Measurements from ENCODE around the gene PLXNA2.

The PLXNA2 gene

DNA sequence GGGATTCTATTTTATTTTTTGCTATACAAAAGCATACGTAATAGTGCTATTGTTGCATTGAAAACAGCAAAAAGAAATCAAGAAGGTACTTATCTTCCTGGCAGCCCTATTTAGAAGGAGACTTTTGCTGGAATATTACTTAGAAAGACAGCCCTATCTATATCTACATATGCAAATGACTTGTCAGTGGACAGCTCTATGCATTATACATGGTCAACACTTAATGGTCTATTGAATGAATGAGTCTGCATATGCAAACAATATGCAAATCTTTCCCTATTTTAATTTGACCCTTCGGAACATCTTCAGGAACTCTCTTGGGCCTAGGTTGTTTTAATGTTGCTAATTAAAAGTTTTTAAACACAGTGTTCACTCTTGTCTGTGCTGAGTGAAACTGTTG lies 110.8 kb downstream of the PLXNA2 start:
- no peak for DNase-seq

DNA sequence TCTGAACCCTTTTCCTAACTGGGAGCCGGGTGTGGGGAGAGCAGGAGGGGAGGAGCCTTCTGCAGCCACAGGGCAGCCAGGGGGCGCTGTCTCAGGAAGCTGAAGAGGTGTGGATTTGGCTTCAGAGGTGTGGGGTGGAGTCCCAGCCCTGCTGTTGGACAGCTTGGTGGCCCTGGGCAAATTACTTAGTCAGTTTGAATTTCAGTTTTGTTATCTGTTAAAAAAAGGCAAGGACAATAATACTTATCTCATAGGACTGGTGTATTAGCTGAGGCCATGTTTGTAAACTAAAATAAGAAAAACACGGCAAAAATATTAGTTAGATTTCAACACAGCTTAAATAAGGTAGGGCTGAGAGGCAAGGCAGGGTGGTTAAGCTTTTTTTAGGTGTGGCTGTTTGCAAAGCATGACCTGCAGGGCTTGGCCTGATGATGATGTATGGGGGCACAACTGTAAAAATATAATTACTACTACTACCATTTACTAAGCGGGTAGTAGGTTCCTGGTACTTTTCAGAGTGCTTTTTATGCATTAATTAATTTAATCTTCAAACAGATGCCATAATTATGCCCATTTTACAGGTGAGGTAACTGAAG lies 111.8 kb downstream of the PLXNA2 start:
- DNase-seq, result peak; percentile 64

DNA sequence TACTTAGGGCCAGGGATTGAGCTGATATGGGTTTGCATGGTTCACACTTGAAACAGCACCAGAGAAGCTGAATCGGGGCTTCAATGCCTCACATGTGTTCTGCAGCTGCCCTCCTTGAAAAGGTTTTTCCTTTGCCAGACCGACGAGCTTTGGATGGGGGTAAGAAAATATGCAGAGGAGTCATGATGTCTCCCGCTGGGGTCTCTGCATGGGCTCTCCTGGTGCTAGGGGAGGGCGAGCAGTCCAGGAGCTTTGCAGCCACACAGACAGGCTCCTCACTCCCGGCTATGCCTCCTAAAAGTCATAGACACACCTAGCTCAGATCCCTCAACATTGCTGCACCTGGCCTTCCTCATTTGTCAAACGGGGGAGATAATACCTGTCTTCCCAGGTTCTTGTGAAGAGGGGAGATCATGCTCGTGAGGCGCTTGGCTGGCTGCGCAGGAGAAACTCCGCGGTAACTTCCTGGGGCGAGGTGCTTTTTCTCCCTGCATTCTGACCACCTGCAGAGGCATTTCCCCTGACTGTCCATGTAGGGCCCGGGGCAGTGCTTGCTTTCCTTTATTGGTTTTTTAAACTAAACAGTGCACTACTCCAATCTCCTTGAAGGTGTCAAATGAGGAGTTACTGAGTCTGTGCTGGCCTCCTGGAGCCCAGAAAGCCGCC lies 112.4 kb downstream of the PLXNA2 start:
- DNase-seq, result no peak

DNA sequence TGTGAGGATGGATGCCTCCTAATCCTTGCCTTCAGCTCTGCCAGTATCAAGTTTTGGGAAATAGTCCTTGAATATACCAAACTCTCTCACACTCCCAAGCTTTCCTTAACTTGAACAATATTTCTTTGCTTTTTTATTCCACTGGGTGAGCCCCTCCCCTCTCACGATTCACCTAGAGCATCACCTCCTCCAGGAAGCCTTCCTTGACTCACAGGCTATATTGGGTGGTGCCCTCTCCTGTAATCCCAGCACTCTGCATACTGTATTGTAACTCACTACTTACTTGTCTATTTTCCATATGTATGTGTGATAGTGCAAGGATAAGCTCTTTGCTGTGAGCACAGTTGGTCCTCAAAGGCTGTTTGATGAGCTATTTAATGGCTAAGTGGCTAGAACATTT lies 114.7 kb downstream of the PLXNA2 start:
- DNase-seq, result no peak

DNA sequence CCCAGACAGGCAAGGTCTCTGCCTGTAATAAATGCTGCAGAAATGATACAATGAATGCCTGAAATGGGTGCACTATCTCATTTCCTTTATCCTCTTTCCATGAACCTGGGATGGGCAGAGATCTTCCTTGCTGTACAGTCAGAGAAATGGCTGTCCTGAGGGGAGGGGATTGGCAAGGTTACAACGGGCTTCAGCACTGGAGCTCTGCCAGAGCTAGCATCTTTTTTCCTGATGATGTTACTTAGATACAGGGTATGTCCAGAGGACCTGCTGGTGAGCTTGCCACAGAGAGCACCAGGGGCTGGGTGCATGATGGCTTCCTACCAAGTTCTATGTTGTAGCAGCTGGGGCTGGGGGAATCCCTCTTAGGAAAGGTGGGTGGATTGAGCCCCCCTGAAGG lies 115.1 kb downstream of the PLXNA2 start:
- DNase-seq, result no peak

DNA sequence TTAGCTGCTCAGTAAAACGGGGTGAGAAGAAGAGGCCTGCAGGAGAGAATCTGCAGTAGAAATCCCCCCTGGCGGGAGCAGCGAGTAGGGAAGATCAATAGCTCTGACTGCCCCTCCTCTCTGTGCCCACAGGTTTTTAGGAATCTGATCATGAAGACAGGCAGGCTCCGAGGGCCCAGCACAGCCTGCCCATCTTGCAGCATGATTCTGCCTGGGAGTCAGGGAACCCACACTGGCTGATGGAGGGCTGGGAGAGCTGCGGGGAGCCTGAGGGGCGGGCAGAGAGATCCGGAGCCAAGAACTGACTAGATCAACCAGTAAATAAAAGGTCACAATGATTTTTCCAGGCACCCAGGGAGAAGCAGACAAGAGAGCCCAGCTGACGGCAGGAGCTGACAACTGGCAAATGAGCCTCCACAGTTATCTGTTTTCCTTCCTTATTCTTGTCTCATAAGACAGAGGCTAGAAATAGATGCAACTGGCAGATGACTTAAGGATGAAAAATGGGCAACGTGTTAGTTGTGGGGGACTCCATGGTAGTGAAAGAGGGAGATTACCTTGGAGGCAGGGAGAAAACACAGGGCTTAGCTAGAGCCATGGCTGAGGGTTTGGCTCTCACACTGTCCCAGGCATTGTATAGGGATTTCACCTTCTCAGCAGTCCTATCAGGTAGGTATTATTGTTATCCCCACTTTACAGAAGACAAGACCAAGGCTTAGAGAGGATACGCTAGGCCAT lies 116.2 kb downstream of the PLXNA2 start:
- no peak for DNase-seq

DNA sequence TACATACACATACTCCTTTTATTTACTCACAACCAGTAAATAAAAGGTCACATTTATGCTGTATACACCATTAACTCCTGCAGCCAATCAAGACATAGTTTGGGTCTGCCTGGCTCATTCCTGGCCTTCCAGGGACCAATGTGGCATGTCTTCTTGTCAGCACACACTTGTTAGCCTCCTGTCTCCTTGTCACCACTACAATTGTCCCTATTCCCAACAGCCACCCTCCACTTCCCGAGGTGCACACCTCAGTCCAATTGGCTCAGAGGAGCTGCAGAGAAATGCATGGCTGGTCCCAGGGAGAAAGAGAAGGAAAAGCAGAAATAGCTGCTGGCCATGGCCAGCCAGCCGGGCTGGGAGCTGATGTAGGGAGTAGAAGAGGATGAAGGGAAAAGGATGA lies 116.9 kb downstream of the PLXNA2 start:
- no peak for DNase-seq

DNA sequence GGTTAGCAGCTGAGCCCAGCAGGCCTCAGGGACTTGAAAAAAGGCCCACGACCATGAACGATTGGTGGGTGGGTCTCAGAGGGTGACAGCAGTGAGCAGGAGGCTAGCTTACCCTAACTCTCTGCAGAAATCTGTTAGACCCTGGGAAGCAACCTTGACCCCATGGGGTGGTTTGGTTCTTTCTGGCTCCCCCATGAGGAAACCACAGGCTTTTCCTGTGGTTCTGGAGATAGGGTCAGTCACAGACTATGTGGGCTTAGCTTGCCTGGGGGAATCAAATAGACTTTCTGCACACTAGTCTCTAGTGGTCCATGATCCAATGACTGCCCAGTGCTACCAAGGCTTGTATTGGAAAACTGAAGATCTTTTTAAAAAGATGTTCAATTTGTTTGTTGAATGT lies 118.1 kb downstream of the PLXNA2 start:
- no peak for DNase-seq

DNA sequence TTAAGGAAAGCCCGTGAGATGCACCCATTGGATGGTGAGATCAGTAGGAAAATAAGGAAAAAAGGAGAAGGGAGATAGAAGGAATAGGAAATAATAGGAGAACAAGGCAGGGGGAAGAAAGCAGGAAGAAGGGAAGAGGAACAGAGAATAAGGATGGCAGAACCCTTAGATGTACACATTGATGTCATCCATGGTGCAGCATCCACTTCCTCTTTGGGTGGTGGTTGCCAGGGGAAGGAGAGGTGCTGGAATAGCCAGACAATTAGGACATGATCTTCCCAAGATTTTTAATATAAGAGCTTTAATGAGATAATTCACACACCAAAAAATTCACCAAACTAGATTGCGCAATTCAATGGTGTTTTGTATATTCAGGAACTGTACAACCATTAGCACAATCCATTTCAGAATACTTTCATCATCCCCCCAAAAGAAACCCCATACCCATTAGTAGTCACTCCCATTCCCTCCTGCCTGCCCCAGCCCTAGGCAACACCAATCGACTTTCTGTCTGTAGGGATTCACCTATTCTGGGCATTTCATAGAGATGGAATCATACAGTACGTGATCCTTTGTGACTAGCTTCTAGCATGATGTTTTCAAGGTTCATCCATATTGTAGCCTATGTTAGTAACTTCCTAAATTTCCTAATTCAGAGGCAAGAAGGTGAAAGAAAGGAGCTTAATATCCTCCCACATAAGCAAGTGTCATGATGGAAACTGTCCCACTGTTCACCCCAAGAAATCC lies 121.4 kb downstream of the PLXNA2 start:
- DNase-seq, result no peak

DNA sequence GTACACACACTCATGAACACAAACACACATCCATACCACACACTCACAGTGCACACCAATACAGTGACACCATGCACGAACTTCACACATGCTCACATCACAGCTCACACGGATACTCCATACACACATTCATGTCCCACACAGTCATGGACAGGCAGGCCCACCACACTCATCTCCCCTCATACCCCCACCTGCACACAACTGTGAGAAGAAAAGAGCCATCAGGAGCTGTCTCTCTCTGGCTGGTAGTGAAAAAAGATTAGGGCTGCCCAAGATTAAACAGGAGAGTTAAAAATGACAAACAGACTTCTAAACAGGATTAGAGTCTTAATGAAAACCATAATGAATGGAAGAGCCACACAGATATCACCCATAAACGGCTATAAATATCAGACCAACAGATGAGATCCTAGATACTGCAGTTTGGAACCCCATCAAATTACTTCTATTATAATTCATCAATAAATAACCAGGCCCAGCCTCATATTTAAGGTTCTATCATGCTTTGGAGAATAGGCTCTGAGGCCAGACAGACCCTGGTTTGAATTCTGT lies 122.3 kb downstream of the PLXNA2 start:
- DNase-seq, result no peak

DNA sequence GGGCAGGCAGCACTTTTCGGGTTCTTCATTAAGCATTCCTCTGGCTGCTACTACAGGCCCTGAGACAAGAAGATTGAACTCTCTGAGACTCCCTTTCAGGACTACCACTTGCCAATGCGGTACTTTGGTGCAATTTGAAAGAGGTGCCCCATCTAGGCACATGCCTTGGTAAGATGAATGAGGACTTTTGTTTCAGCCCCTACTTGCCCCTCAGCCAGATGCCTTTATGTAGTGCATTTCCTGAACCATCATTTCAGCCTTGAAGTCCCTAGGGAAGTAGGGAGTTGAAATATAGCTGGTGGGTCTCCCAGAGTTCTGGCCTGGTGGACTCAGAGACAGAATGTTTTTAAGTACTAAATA lies 123.8 kb downstream of the PLXNA2 start:
- no peak for DNase-seq

DNA sequence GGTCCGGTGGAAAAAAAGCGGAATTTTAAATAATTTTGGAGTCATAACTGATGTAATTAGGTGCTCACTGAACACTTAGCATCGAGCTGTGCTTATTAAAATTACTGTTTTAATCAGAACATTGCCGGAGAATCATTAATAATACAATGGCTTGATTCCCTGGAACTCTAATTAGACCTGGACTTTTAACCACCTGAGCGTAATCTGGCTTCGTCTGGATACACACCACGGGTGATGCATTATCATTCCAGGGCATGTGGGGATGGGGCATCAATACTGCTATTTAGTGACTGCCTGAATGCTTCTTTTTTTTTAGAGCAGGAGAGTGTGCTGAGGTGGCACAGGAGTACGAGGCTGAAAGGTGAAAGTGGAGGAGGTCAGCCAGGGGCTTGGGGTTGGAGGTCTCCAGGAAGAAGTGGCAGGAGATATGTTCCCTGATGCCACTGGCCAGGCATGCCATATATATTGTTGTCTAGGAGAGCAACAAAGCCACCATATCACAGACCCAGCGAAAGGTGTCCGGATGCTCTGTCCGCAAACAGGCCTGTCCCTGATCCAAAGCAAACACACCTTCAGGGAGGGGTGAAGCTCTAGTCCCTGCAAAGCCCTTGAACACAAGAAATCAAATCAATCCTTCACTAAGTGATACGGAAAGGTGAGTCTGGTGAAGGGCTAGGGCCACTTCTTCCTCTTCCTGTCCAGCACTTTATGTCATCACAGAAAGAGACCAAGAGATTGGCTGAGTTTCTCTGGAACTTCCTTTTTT lies 125.2 kb downstream of the PLXNA2 start:
- DNase-seq, result no peak

DNA sequence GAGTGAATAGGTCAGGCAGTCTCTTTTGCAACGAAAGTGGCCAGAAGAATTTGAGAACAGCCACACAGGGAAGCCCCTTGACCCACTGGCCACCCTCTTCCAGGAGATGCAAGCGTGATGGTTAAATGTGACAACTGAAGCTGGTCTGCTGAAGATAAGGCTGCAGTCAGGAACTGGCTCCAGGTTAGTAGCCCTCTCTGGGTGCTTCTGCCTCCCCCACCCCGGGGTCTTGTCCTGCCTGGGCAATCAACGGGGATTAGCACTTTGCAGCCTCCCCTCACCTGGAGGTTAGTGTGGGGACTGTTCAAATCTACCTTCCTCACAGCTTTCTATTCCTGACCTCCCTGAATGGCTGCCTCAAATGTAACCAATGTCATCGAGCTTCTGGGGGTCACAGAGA lies 125.9 kb downstream of the PLXNA2 start:
- no peak for DNase-seq

DNA sequence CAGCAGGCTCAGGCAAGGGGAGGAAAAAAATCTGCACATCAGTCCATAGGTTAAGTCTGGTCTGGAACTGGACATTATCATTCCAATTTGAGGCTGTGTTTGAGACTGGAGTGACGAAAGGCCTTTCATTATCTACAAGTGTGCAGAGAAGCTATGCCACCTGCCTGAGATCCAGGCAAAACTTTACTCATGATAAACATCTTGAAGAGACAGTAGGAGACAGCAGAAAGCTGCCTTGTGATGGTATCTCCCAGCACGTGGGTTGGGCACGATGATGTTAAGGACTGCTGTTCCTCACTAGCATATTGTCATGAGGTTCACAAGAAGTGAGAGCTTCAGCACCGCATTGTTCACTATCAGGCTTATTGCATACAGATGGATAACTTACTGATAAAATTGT lies 126.4 kb downstream of the PLXNA2 start:
- no peak for DNase-seq

DNA sequence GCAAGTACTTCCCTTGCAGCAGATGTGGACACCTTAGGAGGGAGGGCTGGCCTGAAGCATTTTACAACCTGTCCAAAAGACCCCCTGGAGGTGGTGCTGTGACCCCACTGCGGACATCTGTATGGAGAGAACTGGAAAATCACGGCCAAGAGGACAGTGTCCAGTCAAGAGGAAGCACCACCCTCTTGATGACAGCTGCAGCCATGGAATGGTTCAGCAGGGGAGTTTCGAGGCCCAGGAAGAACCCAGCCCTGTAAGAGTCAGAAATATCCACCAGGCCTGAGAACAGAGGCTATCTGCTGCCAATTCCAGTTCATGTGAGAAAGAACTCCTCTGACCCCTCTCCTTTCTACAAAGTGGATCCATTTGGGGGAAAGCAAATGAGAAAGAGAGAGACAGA lies 126.8 kb downstream of the PLXNA2 start:
- no peak for DNase-seq

DNA sequence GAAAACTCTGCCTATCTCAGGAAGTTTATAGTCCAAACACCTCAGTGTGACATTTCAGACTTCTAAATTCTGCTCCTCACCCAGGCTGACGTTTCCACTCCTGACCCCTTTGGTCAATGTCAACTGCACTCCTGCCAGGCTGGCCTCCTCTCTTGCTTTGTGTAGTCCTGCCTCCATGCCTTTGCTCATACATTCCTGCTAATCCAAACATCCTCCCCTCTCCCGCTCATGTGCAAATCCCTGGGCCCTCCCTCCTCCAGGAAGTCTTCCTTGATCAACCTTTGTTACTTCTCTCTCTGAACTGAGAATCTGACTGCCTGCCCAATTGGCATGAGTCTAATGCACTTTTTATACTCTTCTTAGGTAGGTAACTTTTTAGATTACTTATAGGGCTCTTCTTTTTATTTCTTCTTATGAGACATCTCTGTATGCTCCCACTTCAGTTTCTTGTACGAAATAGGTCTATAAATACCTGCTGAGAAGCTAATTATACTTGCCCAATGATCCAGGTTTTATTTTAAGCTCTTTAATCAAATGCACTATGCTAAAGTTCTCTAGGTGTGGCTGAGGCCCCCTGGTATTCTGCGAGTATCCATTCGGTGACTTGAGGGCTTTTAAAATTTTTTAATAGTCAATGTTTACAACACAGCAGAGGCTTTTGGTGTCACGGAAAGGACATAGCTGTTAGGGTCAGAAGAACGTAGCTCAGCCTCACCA lies 128.1 kb downstream of the PLXNA2 start:
- no peak for DNase-seq

DNA sequence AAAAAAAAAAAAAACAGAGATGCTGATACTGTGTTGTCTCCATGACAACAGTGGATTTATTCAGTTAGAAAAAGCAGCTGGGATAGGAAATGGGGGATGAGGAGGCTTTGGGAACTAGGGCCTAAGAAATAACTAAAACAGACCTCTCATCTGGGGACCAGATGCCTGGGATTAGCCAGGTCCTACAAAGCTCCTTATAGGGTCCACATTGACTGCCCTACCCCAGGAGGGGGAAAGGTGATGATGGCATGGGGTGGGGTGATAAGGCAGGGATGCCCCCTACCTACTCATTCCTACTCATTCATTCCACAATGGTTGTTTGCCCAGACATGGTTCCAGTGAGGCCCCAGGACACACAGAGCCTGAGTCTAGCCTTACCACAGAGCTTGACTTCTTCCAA lies 131.2 kb downstream of the PLXNA2 start:
- DNase-seq, result no peak

DNA sequence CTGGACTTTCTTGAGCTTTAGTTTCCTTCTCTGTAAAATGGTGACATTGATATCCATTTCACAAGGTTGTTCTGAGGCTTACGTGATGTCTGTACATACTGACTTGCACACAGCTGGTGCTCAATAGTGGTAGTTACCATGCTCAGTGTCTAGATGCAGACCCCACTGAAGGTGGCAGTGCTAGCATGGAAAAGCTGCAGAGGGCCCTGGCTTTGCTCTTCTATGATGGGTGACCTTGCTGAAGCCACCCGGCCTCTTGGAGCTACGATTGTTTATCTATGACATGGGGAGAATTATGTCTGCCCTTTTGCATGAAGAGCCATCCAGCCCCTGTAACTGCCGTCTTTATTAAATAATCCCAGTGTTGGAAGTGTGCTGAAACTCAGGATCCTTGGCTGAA lies 131.8 kb downstream of the PLXNA2 start:
- DNase-seq, result no peak

DNA sequence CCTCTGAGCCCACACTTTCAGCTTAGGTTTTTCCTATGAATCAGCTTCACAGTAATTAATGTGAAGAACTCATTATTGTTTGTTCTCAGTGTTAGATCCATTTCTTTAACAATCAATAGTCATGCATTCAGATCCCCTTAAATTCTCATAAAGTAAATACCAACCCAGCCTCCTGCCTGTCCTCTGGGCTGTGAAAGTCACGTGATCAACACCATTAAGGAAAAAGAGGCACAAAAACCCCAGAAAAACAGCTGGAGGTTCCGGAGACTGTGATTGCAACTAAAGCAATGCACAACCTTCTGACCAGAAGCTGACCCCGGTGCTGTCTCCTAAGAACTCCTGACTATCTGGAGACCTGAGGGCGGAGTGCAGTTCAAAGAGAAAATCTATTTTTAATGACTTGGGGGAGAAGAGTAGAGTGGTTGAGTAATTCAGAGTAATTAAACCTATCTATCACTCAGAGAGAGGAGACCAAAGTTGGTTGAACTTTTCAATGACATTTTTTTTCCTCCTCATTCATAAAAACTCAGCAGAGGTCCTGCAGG lies 132.5 kb downstream of the PLXNA2 start:
- DNase-seq, result no peak

DNA sequence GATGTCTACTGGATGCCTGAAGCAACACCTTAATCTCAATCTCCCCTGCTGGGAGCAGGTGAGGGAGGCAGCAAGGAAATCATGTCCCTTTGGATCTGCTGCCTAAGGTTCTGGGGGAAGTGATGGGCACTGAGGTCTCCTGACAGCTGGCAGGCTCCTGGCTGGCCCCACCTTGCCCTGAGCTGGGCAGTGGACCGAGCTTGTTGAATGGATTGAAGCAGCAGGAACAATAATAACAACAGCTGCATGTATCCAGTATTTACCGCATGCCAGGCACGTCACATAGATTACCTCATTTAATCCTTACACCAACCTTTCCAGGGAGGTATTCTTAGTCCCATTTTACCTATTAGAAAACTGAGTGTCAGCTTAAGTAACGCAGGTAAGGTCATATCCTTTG lies 133.9 kb downstream of the PLXNA2 start:
- no peak for DNase-seq

DNA sequence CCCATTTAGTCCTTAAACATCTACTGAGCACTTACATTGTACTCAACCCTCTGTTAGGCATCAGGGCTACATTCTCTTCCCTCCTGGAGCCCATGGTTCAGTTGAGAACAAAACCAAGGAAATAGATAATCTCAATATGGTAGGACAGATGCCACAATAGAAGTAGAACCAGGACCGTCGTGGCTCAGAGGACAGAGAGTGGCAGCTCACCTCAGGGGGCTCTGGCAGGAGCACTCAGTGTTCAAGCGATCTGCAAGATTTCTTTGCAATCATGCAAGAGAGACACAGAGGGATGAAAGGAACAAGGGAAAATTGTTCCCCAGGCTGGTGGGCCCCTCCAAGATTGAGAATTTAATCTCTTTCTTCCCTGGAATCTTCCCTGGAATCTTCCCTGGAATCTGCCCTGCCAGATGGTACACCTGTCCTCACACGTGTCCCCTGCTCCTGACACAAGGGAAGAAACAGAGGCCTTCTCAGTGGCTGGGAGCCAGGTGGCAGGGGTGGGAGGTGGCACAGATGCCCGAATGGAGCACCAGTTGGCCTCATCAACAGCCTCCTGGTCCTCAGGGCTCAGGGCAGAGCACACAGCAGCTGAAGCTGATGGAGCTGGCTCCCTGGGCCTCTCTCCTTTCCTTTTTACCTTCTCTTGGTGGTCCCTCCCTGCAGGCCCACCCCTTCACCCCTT lies 135.4 kb downstream of the PLXNA2 start:
- no peak for DNase-seq
